Measurements from ENCODE around the gene TOMM6. TPM values are rescaled to one million over a fixed set of nuclear protein-coding genes. Genes with fewer than 3 reads are reported as not detected.

TOMM6 gene
- total RNA-seq, 5 donors from 2014 or later (not counting 1 experiment from before 2014, with no cell fraction given) = 124 to 131 (median 127) TPM

DNA sequence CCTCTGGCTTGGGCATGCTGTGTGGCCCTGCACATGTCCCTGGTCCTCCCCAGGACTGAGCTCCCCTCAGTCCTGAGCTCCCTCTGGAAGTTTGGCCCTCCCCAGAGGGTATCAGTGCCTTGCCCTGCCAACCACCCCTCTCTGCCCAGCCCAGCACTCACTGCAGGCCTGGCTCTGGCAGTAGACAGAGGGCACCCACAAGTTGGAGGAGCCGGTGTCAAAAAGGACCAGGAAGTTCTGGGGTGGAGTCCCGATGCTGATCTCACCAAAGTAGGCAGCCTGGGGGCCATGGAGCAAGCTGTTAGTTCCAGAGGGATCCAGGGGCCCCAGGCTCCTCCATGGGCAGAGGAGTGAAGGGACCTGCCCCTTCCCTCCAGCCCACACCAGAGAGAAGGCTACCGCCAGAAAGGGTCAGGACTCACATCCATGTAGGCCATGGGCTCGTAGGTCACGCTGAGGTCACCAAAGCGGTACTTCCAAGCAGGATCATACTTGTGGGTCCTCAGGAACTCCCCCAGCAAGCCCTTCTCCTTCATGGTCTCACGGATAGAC, 43.2 kb upstream of the TOMM6 start:
- H3K36me3 ChIP-seq (ENCODE audit: control insufficient read depth in 2 of 2, extremely low read depth in 1 of 2, insufficient read depth in 1 of 2, low read length in 1 of 2) = no peaks in the 10 kb centered on the region
- Mint-ChIP-seq H3K36me3 (no peaks in the 10 kb centered on the region), H3K4me1 (no peaks in the 10 kb centered on the region), H3K4me3 (no peak overlapping the region), H3K9me3 (no peaks in the 10 kb centered on the region), H3K27me3 (no peaks in the 10 kb centered on the region), H3K27ac (no peak overlapping the region)
- no peak overlapping the region for H3K27ac ChIP-seq (ENCODE audit: low read length)
- H3K4me1 ChIP-seq (ENCODE audit: control insufficient read depth in 1 of 2, extremely low read depth in 1 of 2, insufficient read depth in 2 of 2, low read length in 2 of 2) = no peaks in the 10 kb centered on the region
- H3K4me3 ChIP-seq (ENCODE audit: control insufficient read depth in 1 of 2, extremely low read depth in 1 of 2, low read length in 1 of 2) = no peak overlapping the region
- peaks cover 0 to 16% of the 10 kb centered on the region in 2 experiments for H3K27me3 ChIP-seq (replicated peaks in 1 of 2; ENCODE audit: control insufficient read depth in 2 of 2, extremely low read depth in 1 of 2, insufficient read depth in 2 of 2, low read length in 1 of 2)
- WGBS (ENCODE audit: insufficient coverage) = 90% methylated on average over 5 of the region's 7 CpGs
- ChIA-PET CTCF (no interaction called here), POLR2A (no interaction called here)
- no peak for DNase-seq
- ATAC-seq (replicated peaks in 1 of 4) = no peak
- no peaks in the 10 kb centered on the region for H3K9me3 ChIP-seq

DNA sequence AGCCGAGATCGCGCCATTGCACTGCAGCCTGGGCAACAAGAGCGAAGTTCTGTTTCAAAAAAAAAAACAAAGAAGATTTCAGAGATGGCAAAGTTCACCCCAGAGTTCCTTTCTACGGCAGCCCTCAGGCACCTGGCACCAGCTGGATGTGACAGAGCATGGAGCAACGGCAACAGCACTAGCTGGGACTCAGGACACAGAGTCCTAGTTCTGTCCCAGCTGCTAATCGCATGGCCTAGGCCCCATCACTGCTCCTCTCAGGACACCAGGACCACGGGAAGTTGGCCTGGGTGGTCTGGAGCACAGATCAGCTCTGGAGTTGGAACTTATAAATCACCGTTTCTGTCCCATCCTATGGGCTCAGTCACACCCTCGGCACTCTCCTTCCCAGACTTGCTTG, 41.4 kb upstream of the TOMM6 start:
- Mint-ChIP-seq H3K4me1 (no peaks in the 10 kb centered on the region), H3K27ac (no peak overlapping the region), H3K9me3 (no peaks in the 10 kb centered on the region), H3K27me3 (no peaks in the 10 kb centered on the region), H3K4me3 (no peak overlapping the region), H3K36me3 (no peaks in the 10 kb centered on the region)
- no peaks in the 10 kb centered on the region for H3K36me3 ChIP-seq (ENCODE audit: control insufficient read depth in 2 of 2, extremely low read depth in 1 of 2, insufficient read depth in 1 of 2, low read length in 1 of 2)
- ChIA-PET CTCF (no interaction called here), POLR2A (interaction anchor here in 1 of 2 donors (0.6 kb wide), 1 partner anchor 283 kb away, joined by 10 read pairs; no protein-coding TSS in a partner anchor)
- no peak overlapping the region for H3K27ac ChIP-seq (ENCODE audit: low read length)
- no peak overlapping the region for H3K4me3 ChIP-seq (ENCODE audit: control insufficient read depth in 1 of 2, extremely low read depth in 1 of 2, low read length in 1 of 2)
- H3K9me3 ChIP-seq = no peaks in the 10 kb centered on the region
- peaks cover 0 to 13% of the 10 kb centered on the region in 2 experiments for H3K27me3 ChIP-seq (replicated peaks in 1 of 2; ENCODE audit: control insufficient read depth in 2 of 2, extremely low read depth in 1 of 2, insufficient read depth in 2 of 2, low read length in 1 of 2)
- no peak for ATAC-seq (replicated peaks in 1 of 4)
- no peaks in the 10 kb centered on the region for H3K4me1 ChIP-seq (ENCODE audit: control insufficient read depth in 1 of 2, extremely low read depth in 1 of 2, insufficient read depth in 2 of 2, low read length in 2 of 2)
- WGBS (ENCODE audit: insufficient coverage) = 87% methylated on average over 10 of the region's 10 CpGs
- DNase-seq = no peak

GRCh38 chr6:41747256-41748101, 40.0 kb upstream of the TOMM6 start, which contains the start of gene PGC:
PGC (minus strand) TSS chr6:41747397; CDS start chr6:41747334, 63 bp downstream.
- Histone ChIP-seq H3K9me3 (no peaks in the 10 kb centered on the region), H3K27ac (ENCODE audit: low read length) (no peak within 1 kb of the TSS), H3K4me1 (ENCODE audit: control insufficient read depth in 1 of 2, extremely low read depth in 1 of 2, insufficient read depth in 2 of 2, low read length in 2 of 2) (no peaks in the 10 kb centered on the region), H3K4me3 (ENCODE audit: control insufficient read depth in 1 of 2, extremely low read depth in 1 of 2, low read length in 1 of 2) (no peak within 1 kb of the TSS), H3K27me3 (replicated peaks in 1 of 2; ENCODE audit: control insufficient read depth in 2 of 2, extremely low read depth in 1 of 2, insufficient read depth in 2 of 2, low read length in 1 of 2) (peaks cover 0 to 13% of the 10 kb centered on the region in 2 experiments), H3K36me3 (ENCODE audit: control insufficient read depth in 2 of 2, extremely low read depth in 1 of 2, insufficient read depth in 1 of 2, low read length in 1 of 2) (no peaks in the 10 kb centered on the region)
- no peak for DNase-seq
- Mint-ChIP-seq H3K4me3 (no peak within 1 kb of the TSS), H3K9me3 (no peaks in the 10 kb centered on the region), H3K27ac (no peak within 1 kb of the TSS), H3K27me3 (no peaks in the 10 kb centered on the region), H3K36me3 (no peaks in the 10 kb centered on the region), H3K4me1 (no peaks in the 10 kb centered on the region)
- POLR2A ChIA-PET = no interaction called here
- ATAC-seq (replicated peaks in 1 of 4) = no peak
- WGBS (ENCODE audit: insufficient coverage) = 92% methylated on average over 10 of the region's 15 CpGs
- CTCF ChIA-PET = no interaction called here

DNA sequence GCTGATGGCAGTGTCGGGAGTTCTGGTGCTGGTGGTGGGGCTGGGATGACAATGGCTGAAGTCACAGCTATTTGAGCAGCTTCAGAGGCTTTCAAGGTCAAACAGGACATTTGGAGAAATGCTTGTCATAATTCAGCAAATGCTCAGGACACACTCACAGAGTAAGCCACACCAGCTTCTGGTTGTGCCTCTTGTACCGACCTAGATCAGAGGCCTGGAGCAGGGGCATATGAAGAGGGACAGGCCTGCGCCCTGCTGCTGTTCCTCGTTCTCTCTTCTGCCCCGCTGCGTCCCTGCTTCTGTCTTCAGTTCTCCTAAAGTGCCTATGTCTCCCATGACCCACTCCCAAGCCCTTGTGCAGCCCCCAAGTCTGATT, 39.4 kb upstream of the TOMM6 start:
- Mint-ChIP-seq H3K27me3 (no peaks in the 10 kb centered on the region), H3K4me3 (no peak overlapping the region), H3K27ac (no peak overlapping the region), H3K4me1 (no peaks in the 10 kb centered on the region), H3K9me3 (no peaks in the 10 kb centered on the region), H3K36me3 (no peaks in the 10 kb centered on the region)
- WGBS (ENCODE audit: insufficient coverage) = 87% methylated on average over 5 of the region's 6 CpGs
- no peaks in the 10 kb centered on the region for H3K9me3 ChIP-seq
- peaks cover 0 to 15% of the 10 kb centered on the region in 2 experiments for H3K27me3 ChIP-seq (replicated peaks in 1 of 2; ENCODE audit: control insufficient read depth in 2 of 2, extremely low read depth in 1 of 2, insufficient read depth in 2 of 2, low read length in 1 of 2)
- H3K4me3 ChIP-seq (ENCODE audit: control insufficient read depth in 1 of 2, extremely low read depth in 1 of 2, low read length in 1 of 2) = no peak overlapping the region
- ChIA-PET POLR2A (interaction anchor here in 1 of 2 donors (0.6 kb wide), 1 partner anchor 9 kb away, joined by 3 read pairs; no protein-coding TSS in a partner anchor), CTCF (interaction anchor here in 1 of 2 donors (0.5 kb wide), 1 partner anchor 83 kb away, joined by 3 read pairs; no protein-coding TSS in a partner anchor)
- H3K36me3 ChIP-seq (ENCODE audit: control insufficient read depth in 2 of 2, extremely low read depth in 1 of 2, insufficient read depth in 1 of 2, low read length in 1 of 2) = no peaks in the 10 kb centered on the region
- no peaks in the 10 kb centered on the region for H3K4me1 ChIP-seq (ENCODE audit: control insufficient read depth in 1 of 2, extremely low read depth in 1 of 2, insufficient read depth in 2 of 2, low read length in 2 of 2)
- ATAC-seq (replicated peaks in 1 of 4) = no peak
- H3K27ac ChIP-seq (ENCODE audit: low read length) = no peak overlapping the region
- no peak for DNase-seq

- DNase-seq (no peak), ATAC-seq (replicated peaks in 1 of 4) (no peak)
- Histone ChIP-seq H3K4me1 (ENCODE audit: control insufficient read depth in 1 of 2, extremely low read depth in 1 of 2, insufficient read depth in 2 of 2, low read length in 2 of 2) (no peaks in the 10 kb centered on the region), H3K27me3 (replicated peaks in 1 of 2; ENCODE audit: control insufficient read depth in 2 of 2, extremely low read depth in 1 of 2, insufficient read depth in 2 of 2, low read length in 1 of 2) (peaks cover 0 to 15% of the 10 kb centered on the region in 2 experiments), H3K36me3 (ENCODE audit: control insufficient read depth in 2 of 2, extremely low read depth in 1 of 2, insufficient read depth in 1 of 2, low read length in 1 of 2) (no peaks in the 10 kb centered on the region), H3K9me3 (no peaks in the 10 kb centered on the region), H3K27ac (ENCODE audit: low read length) (no peak overlapping the region), H3K4me3 (ENCODE audit: control insufficient read depth in 1 of 2, extremely low read depth in 1 of 2, low read length in 1 of 2) (no peak overlapping the region)
- Mint-ChIP-seq H3K4me1 (no peaks in the 10 kb centered on the region), H3K9me3 (no peaks in the 10 kb centered on the region), H3K4me3 (no peak overlapping the region), H3K27ac (no peak overlapping the region), H3K36me3 (no peaks in the 10 kb centered on the region), H3K27me3 (no peaks in the 10 kb centered on the region)
- POLR2A ChIA-PET = interaction anchor here in 1 of 2 donors (0.6 kb wide), 1 partner anchor 9 kb away, joined by 3 read pairs; no protein-coding TSS in a partner anchor
- CTCF ChIA-PET = interaction anchor here in 1 of 2 donors (0.5 kb wide), 1 partner anchor 83 kb away, joined by 3 read pairs; no protein-coding TSS in a partner anchor
- WGBS (ENCODE audit: insufficient coverage) = 100% methylated on average over 2 of the region's 3 CpGs
Observed at GRCh38 chr6:41748542-41748941, 39.0 kb upstream of the TOMM6 start.

DNA sequence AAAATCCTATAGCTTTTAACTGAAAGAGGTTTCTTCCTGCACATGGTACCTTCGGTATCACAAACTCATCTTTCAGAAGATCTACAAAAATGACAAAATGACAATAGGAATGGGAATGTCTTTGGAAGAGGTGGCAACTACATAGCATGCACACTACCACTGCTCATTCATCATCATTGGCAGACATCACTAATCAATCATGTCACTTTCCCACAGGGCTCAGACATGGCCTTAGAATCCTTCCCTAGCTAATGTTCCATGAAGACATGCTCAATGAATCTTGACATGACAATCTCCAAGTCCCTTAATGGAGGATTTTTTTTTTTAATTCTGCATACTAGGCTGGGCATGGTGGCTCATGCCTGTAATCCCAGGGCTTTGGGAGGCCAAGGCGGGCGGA, 37.1 kb upstream of the TOMM6 start:
- Mint-ChIP-seq H3K36me3 (no peaks in the 10 kb centered on the region), H3K4me1 (no peaks in the 10 kb centered on the region), H3K9me3 (no peaks in the 10 kb centered on the region), H3K4me3 (no peak overlapping the region), H3K27ac (no peak overlapping the region), H3K27me3 (no peaks in the 10 kb centered on the region)
- no peaks in the 10 kb centered on the region for H3K9me3 ChIP-seq
- peaks cover 0 to 15% of the 10 kb centered on the region in 2 experiments for H3K27me3 ChIP-seq (replicated peaks in 1 of 2; ENCODE audit: control insufficient read depth in 2 of 2, extremely low read depth in 1 of 2, insufficient read depth in 2 of 2, low read length in 1 of 2)
- ChIA-PET POLR2A (no interaction called here), CTCF (interaction anchor here in 1 of 2 donors (0.5 kb wide), 1 partner anchor 782 kb away, joined by 3 read pairs; no protein-coding TSS in a partner anchor)
- no CpG with 5 or more reads among the region's 3 CpGs for WGBS (ENCODE audit: insufficient coverage)
- H3K4me3 ChIP-seq (ENCODE audit: control insufficient read depth in 1 of 2, extremely low read depth in 1 of 2, low read length in 1 of 2) = no peak overlapping the region
- no peak overlapping the region for H3K27ac ChIP-seq (ENCODE audit: low read length)
- no peaks in the 10 kb centered on the region for H3K36me3 ChIP-seq (ENCODE audit: control insufficient read depth in 2 of 2, extremely low read depth in 1 of 2, insufficient read depth in 1 of 2, low read length in 1 of 2)
- ATAC-seq (replicated peaks in 1 of 4) (no peak), DNase-seq (no peak)
- H3K4me1 ChIP-seq (ENCODE audit: control insufficient read depth in 1 of 2, extremely low read depth in 1 of 2, insufficient read depth in 2 of 2, low read length in 2 of 2) = no peaks in the 10 kb centered on the region
